WTC11 (cell line): ENCODE results near the gene ENAH. TPM values are rescaled to one million over a fixed set of nuclear protein-coding genes. Genes with fewer than 3 reads are reported as not detected.

Experiments
- ATAC-seq: fragments of 200-7000 bp; cut with Tn5 transposase; 2 replicates; pipeline ENCODE4 v1.10.0; 2021; ENCODE audit warnings: mild to moderate bottlenecking, moderate library complexity
- CTCF ChIA-PET: fragments of 300-600 bp; sonication (Branson Sonifier 250); formaldehyde crosslinking; loops from one replicate; lab custom pipeline; 2021; ENCODE audit warnings: antibody characterized with exemption; lab: Charles Lee
- POLR2A ChIA-PET: fragments of 350-600 bp; sonication (Branson Sonifier 250); formaldehyde crosslinking; loops from one replicate; lab custom pipeline; 2021; ENCODE audit warnings: antibody characterized with exemption; lab: Charles Lee
- DNase-seq: peaks from one replicate; pipeline ENCODE4 v3.0.0; 2021; ENCODE audit warnings: low spot score
- H3K27ac Mint-ChIP-seq: 2 replicates; pipeline ENCODE4 v1.8.0; 2021; ENCODE audit warnings: mixed read lengths
- H3K27me3 Mint-ChIP-seq: 2 replicates; pipeline ENCODE4 v1.8.0; 2021; ENCODE audit warnings: low read depth, mild to moderate bottlenecking, moderate library complexity, mixed read lengths
- H3K36me3 Mint-ChIP-seq: 2 replicates; pipeline ENCODE4 v1.8.0; 2021; ENCODE audit warnings: mixed read lengths
- H3K4me1 Mint-ChIP-seq: 2 replicates; pipeline ENCODE4 v1.8.0; 2022; ENCODE audit warnings: mixed read lengths
- H3K4me3 Mint-ChIP-seq: 2 replicates; pipeline ENCODE4 v1.8.0; 2021; ENCODE audit warnings: mild to moderate bottlenecking, moderate library complexity, mixed read lengths
- H3K9me3 Mint-ChIP-seq: 2 replicates; pipeline ENCODE4 v1.8.0; 2021; ENCODE audit warnings: mixed read lengths
- ATF6 ChIP-seq: sonication (generic); formaldehyde crosslinking; IDR thresholded peaks from 2 replicates; pipeline ENCODE4 v1.8.1; 2023; ENCODE audit warnings: mild to moderate bottlenecking, missing genetic modification reagents
- CDX4 ChIP-seq: fragments of 250-450 bp; sonication (Bioruptor Pico); IDR thresholded peaks from 2 replicates; pipeline ENCODE4 v1.9.0; 2021; ENCODE audit warnings: moderate library complexity, mild to moderate bottlenecking, inconsistent platforms, borderline replicate concordance
- CTCF ChIP-seq: fragments of 200-600 bp; IDR thresholded peaks from 2 replicates; pipeline ENCODE4 v1.8.0; 2022; ENCODE audit warnings: antibody characterized with exemption
- ELF4 ChIP-seq: sonication (generic); formaldehyde crosslinking; IDR thresholded peaks from 2 replicates; pipeline ENCODE4 v1.8.1; 2022; ENCODE audit warnings: low read depth, mild to moderate bottlenecking, moderate library complexity, missing genetic modification reagents
- EMX1 ChIP-seq: fragments of 250-450 bp; sonication (Bioruptor Pico); IDR thresholded peaks from 2 replicates; pipeline ENCODE4 v1.8.0; 2021; ENCODE audit warnings: mild to moderate bottlenecking
- ETV6 ChIP-seq: sonication (generic); formaldehyde crosslinking; IDR thresholded peaks from 2 replicates; pipeline ENCODE4 v1.8.1; 2022; ENCODE audit warnings: mild to moderate bottlenecking, missing genetic modification reagents
- FOXP4 ChIP-seq: sonication (generic); formaldehyde crosslinking; IDR thresholded peaks from 2 replicates; pipeline ENCODE4 v1.8.0; 2022; ENCODE audit warnings: mild to moderate bottlenecking, missing genetic modification reagents
- HMGA2 ChIP-seq: fragments of 250-450 bp; sonication (Bioruptor Pico); IDR thresholded peaks from 2 replicates; pipeline ENCODE4 v1.4.0; 2021; ENCODE audit warnings: mild to moderate bottlenecking, moderate library complexity
- JAZF1 ChIP-seq: fragments of 250-450 bp; sonication (Bioruptor Pico); IDR thresholded peaks from 2 replicates; pipeline ENCODE4 v1.9.0; 2021; ENCODE audit warnings: moderate library complexity, mild to moderate bottlenecking, inconsistent platforms
- MLX ChIP-seq: sonication (generic); formaldehyde crosslinking; IDR thresholded peaks from 2 replicates; pipeline ENCODE4 v1.8.1; 2023; ENCODE audit warnings: mild to moderate bottlenecking, missing genetic modification reagents, moderate library complexity
- NFATC4 ChIP-seq: fragments of 250-450 bp; sonication (Bioruptor Pico); IDR thresholded peaks from 2 replicates; pipeline ENCODE4 v1.9.0; 2021; ENCODE audit warnings: mild to moderate bottlenecking
- NR1H2 ChIP-seq: sonication (generic); formaldehyde crosslinking; IDR thresholded peaks from 2 replicates; pipeline ENCODE4 v1.9.0; 2021; ENCODE audit warnings: mild to moderate bottlenecking, moderate library complexity, missing genetic modification reagents
- NR2C2 ChIP-seq: sonication (generic); formaldehyde crosslinking; IDR thresholded peaks from 2 replicates; pipeline ENCODE4 v1.8.0; 2022; ENCODE audit warnings: mild to moderate bottlenecking, missing genetic modification reagents
- OVOL2 ChIP-seq: fragments of 250-450 bp; sonication (Bioruptor Pico); IDR thresholded peaks from 2 replicates; pipeline ENCODE4 v1.9.0; 2021; ENCODE audit warnings: mild to moderate bottlenecking, borderline replicate concordance
- RELA ChIP-seq: sonication (generic); formaldehyde crosslinking; IDR thresholded peaks from 2 replicates; pipeline ENCODE4 v1.8.1; 2022; ENCODE audit warnings: missing genetic modification reagents, mild to moderate bottlenecking, borderline replicate concordance
- TEAD4 ChIP-seq: sonication (generic); formaldehyde crosslinking; IDR thresholded peaks from 2 replicates; pipeline ENCODE4 v1.8.0; 2022; ENCODE audit warnings: mild to moderate bottlenecking, missing genetic modification reagents
- TP53 ChIP-seq: sonication (generic); formaldehyde crosslinking; IDR thresholded peaks from 2 replicates; pipeline ENCODE4 v1.8.1; 2023; ENCODE audit warnings: mild to moderate bottlenecking, missing genetic modification reagents
- USF2 ChIP-seq: sonication (generic); formaldehyde crosslinking; IDR thresholded peaks from 2 replicates; pipeline ENCODE4 v1.8.1; 2023; ENCODE audit warnings: mild to moderate bottlenecking, missing genetic modification reagents, moderate library complexity
- ZNF121 ChIP-seq: sonication (generic); formaldehyde crosslinking; IDR thresholded peaks from 2 replicates; pipeline ENCODE4 v1.8.0; 2023; ENCODE audit warnings: missing genetic modification reagents
- ZNF232 ChIP-seq: sonication (generic); formaldehyde crosslinking; IDR thresholded peaks from 2 replicates; pipeline ENCODE4 v1.8.0; 2022; ENCODE audit warnings: mild to moderate bottlenecking, missing genetic modification reagents
- ZNF263 ChIP-seq: sonication (generic); formaldehyde crosslinking; IDR thresholded peaks from 2 replicates; pipeline ENCODE4 v1.8.1; 2022; ENCODE audit warnings: low read depth, mild to moderate bottlenecking, moderate library complexity, missing genetic modification reagents
- ZNF416 ChIP-seq: fragments of 250-450 bp; sonication (Bioruptor Pico); IDR thresholded peaks from 2 replicates; pipeline ENCODE4 v1.9.0; 2021; ENCODE audit warnings: mild to moderate bottlenecking, inconsistent platforms
- ZNF512 ChIP-seq: sonication (generic); formaldehyde crosslinking; IDR thresholded peaks from 2 replicates; pipeline ENCODE4 v1.8.1; 2022; ENCODE audit warnings: missing genetic modification reagents, borderline replicate concordance
- ZSCAN18 ChIP-seq: fragments of 250-450 bp; sonication (Bioruptor Pico); IDR thresholded peaks from 2 replicates; pipeline ENCODE4 v2.1.2; 2022; ENCODE audit warnings: mild to moderate bottlenecking, moderate library complexity
- total RNA-seq: library from RNA; stranded (reverse); gene quantifications from 3 replicates; pipeline ENCODE4 v1.2.3, GENCODE V29; 2021

The ENAH gene
- total RNA-seq, 1 experiment from 2014 or later, result 227 TPM

- TF ChIP-seq JAZF1 (CRISPR knock-in tag), result no peak
- TF ChIP-seq ZNF121 (CRISPR knock-in tag), result no peak
- no peak for TF ChIP-seq HMGA2 (CRISPR knock-in tag)
- TF ChIP-seq ZNF263 (CRISPR knock-in tag), result no peak
- TF ChIP-seq ATF6 (CRISPR knock-in tag), result no peak
- no peak for TF ChIP-seq ZSCAN18
- TF ChIP-seq ZNF512 (CRISPR knock-in tag), result no peak
- no peak for TF ChIP-seq USF2 (CRISPR knock-in tag)
- no peak for TF ChIP-seq ZNF232
- no peak for TF ChIP-seq EMX1 (CRISPR knock-in tag)
- no peak for TF ChIP-seq NR1H2 (CRISPR knock-in tag)
- TF ChIP-seq OVOL2 (CRISPR knock-in tag), result no peak
These were observed 143.2 kb downstream of the ENAH start (continued) for GRCh38 chr1:225509770-225510169.

- H3K4me3 Mint-ChIP-seq, result no peak overlapping the region
- CTCF ChIA-PET, result interaction anchor here (0.8 to 1.5 kb wide), 2 partner anchors 35 to 261 kb away, joined by 3 to 6 read pairs; no protein-coding TSS in a partner anchor
- no peaks in the 10 kb centered on the region for H3K27me3 Mint-ChIP-seq
- peaks cover 39% of the 10 kb centered on the region for H3K36me3 Mint-ChIP-seq
- POLR2A ChIA-PET, result no interaction called here
- peaks cover 31% of the 10 kb centered on the region for H3K4me1 Mint-ChIP-seq
- H3K27ac Mint-ChIP-seq, result no peak overlapping the region
- ATAC-seq (peak; percentile 78), DNase-seq (no peak)
- no peaks in the 10 kb centered on the region for H3K9me3 Mint-ChIP-seq
- no peak for TF ChIP-seq FOXP4 (CRISPR knock-in tag)
- TF ChIP-seq NFATC4 (CRISPR knock-in tag), result no peak
- TF ChIP-seq MLX (CRISPR knock-in tag), result no peak
- no peak for TF ChIP-seq ATF6 (CRISPR knock-in tag)
- no peak for TF ChIP-seq ZNF416 (CRISPR knock-in tag)
- TF ChIP-seq ELF4 (CRISPR knock-in tag), result no peak
- no peak for TF ChIP-seq TP53 (CRISPR knock-in tag)
- TF ChIP-seq NR2C2, result no peak
- TF ChIP-seq RELA (CRISPR knock-in tag), result no peak
- TF ChIP-seq ETV6 (CRISPR knock-in tag), result no peak
- TF ChIP-seq TEAD4 (CRISPR knock-in tag), result no peak
- no peak for TF ChIP-seq CDX4
- no peak for TF ChIP-seq CTCF
These were observed 143.6 kb downstream of the ENAH start for GRCh38 chr1:225509376-225509707.
